ENCODE data around the gene GFI1B. TPM values are rescaled to one million over a fixed set of nuclear protein-coding genes. Genes with fewer than 3 reads are reported as not detected.

Gene GFI1B
- total RNA-seq, 1 donor from 2014 or later = not detected

DNA sequence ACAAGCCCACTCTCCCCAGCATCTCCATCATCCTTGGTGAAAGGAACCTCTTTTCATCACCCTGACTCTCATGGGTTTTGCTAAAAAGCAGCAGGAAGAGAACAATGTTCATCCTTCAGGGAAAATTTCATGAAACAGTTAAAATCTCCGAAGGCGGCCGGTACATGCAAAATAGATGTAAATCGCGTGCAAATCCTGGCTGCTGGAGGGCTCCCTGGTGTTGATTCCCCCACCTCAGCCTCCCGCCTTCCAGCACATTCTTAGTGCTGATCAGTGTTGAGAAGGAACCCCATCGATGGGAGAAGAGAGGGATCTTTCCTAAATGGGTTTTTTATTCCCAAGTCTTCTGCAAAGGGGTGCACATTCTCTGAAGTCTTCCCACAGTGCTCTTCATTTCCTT lies 8.7 kb upstream of the GFI1B start:
- Histone ChIP-seq H3K27me3 (ENCODE audit: insufficient read depth, low read length) (peaks cover 36% of the 10 kb centered on the region), H3K9ac (ENCODE audit: low read length) (no peak overlapping the region), H2AFZ (ENCODE audit: low read depth, low read length) (no peak overlapping the region), H3K9me3 (ENCODE audit: insufficient read depth, low read depth, low read length) (no peaks in the 10 kb centered on the region), H3K4me1 (ENCODE audit: insufficient read depth, low read length) (no peaks in the 10 kb centered on the region), H3K4me3 (ENCODE audit: insufficient read depth, low read depth, low read length) (no peak overlapping the region), H3K4me2 (ENCODE audit: low read length) (no peak overlapping the region), H4K20me1 (ENCODE audit: insufficient read depth, low read length) (no peaks in the 10 kb centered on the region), H3K36me3 (ENCODE audit: insufficient read depth, low read length) (no peaks in the 10 kb centered on the region), H3K27ac (ENCODE audit: low read depth, low read length) (no peak overlapping the region), H3K79me2 (ENCODE audit: insufficient read depth, low read length) (no peaks in the 10 kb centered on the region)
- FAIRE-seq (no peak), DNase-seq (ENCODE audit: low read depth) (no peak)
- Mint-ChIP-seq H3K27me3 (ENCODE audit: low read depth, unreplicated experiment) (peaks cover 40% of the 10 kb centered on the region), H3K36me3 (ENCODE audit: low read depth, unreplicated experiment) (peaks cover 2% of the 10 kb centered on the region), H3K4me3 (ENCODE audit: unreplicated experiment) (no peak overlapping the region), H3K27ac (ENCODE audit: unreplicated experiment) (no peak overlapping the region), H3K4me1 (ENCODE audit: low read depth, unreplicated experiment) (no peaks in the 10 kb centered on the region), H3K9me3 (ENCODE audit: unreplicated experiment) (no peaks in the 10 kb centered on the region)
- TF ChIP-seq, protein P1, sequence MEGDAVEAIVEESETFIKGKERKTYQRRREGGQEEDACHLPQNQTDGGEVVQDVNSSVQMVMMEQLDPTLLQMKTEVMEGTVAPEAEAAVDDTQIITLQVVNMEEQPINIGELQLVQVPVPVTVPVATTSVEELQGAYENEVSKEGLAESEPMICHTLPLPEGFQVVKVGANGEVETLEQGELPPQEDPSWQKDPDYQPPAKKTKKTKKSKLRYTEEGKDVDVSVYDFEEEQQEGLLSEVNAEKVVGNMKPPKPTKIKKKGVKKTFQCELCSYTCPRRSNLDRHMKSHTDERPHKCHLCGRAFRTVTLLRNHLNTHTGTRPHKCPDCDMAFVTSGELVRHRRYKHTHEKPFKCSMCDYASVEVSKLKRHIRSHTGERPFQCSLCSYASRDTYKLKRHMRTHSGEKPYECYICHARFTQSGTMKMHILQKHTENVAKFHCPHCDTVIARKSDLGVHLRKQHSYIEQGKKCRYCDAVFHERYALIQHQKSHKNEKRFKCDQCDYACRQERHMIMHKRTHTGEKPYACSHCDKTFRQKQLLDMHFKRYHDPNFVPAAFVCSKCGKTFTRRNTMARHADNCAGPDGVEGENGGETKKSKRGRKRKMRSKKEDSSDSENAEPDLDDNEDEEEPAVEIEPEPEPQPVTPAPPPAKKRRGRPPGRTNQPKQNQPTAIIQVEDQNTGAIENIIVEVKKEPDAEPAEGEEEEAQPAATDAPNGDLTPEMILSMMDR (IDR thresholded peaks at IDR 0.05; ENCODE audit: insufficient read depth, low read depth, low read length) = no peak

DNA sequence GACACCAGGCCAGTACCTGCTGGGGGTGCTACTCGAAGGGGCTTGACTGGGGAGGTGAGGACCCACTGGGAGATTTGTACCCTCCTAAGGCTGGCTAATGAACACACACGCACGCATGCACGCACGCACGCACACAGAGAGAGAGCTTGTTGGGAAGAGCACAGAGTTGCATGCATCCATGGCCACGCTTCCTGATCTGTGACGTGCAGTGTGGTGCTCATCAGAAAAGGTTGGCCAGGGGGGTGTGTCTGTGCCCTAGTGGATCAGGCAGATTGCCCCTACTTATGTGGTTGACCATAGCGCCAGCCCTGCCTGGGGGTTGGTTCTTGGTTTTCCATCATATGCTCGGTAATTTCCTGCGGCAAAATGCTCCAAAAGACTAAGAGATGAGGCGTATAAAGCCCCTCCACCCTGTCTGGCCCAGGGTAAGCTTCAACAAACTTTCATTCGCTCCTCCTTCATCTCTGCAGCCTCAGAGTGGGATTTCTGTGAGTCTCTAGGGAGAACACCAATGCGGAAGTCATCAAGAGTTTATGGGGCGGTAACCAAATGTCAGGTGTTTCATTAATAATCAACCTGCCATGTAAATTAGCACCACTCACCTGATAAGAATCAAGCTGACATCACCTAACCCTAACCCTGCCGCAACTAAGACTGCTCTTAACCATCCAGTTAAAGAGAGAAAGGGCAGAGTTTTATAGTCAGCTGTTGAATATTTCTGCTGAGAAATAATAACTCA lies 8.0 kb upstream of the GFI1B start:
- Mint-ChIP-seq H3K4me3 (ENCODE audit: unreplicated experiment) (no peak overlapping the region), H3K36me3 (ENCODE audit: low read depth, unreplicated experiment) (peaks cover 2% of the 10 kb centered on the region)
- FAIRE-seq = no peak

DNA sequence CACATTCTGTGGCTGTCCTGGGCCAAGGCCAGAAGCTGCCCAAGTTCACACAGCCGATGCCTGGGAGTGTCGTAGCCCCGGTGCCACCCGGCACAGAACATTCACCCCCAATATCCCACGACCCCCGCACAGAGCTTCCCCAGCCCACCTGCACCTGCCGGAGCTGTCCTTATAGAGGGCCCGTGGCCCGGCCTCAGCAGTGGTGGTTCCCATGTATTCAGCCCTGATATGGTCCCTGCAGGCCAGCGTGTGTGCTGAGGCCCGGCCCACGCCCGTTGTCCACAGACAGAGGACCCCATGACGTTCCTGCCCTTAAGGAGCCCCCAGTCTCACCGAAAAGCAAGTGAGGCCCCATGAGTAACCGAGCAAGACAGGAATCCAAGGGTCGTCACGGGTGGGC lies 5.3 kb upstream of the GFI1B start:
- H3K27me3 ChIP-seq (ENCODE audit: insufficient read depth, low read length) = peaks cover 44% of the 10 kb centered on the region
- no peaks in the 10 kb centered on the region for H3K4me1 ChIP-seq (ENCODE audit: insufficient read depth, low read length)
- H3K4me2 ChIP-seq (ENCODE audit: low read length) = no peak overlapping the region
- no peaks in the 10 kb centered on the region for H3K36me3 ChIP-seq (ENCODE audit: insufficient read depth, low read length)
- FAIRE-seq (no peak), DNase-seq (ENCODE audit: low read depth) (no peak)
- no peak overlapping the region for H2AFZ ChIP-seq (ENCODE audit: low read depth, low read length)
- no peaks in the 10 kb centered on the region for H3K79me2 ChIP-seq (ENCODE audit: insufficient read depth, low read length)
- H3K27ac ChIP-seq (ENCODE audit: low read depth, low read length) = no peak overlapping the region
- no peak overlapping the region for H3K27ac Mint-ChIP-seq (ENCODE audit: unreplicated experiment)
- H3K4me3 Mint-ChIP-seq (ENCODE audit: unreplicated experiment) = no peak overlapping the region
- H3K9ac ChIP-seq (ENCODE audit: low read length) = no peak overlapping the region
- H3K27me3 Mint-ChIP-seq (ENCODE audit: low read depth, unreplicated experiment) = peaks cover 44% of the 10 kb centered on the region
- H3K4me3 ChIP-seq (ENCODE audit: insufficient read depth, low read depth, low read length) = no peak overlapping the region
- H3K4me1 Mint-ChIP-seq (ENCODE audit: low read depth, unreplicated experiment) = no peaks in the 10 kb centered on the region
- peaks cover 2% of the 10 kb centered on the region for H3K36me3 Mint-ChIP-seq (ENCODE audit: low read depth, unreplicated experiment)
- no peaks in the 10 kb centered on the region for H3K9me3 ChIP-seq (ENCODE audit: insufficient read depth, low read depth, low read length)
- TF ChIP-seq EZH2 (IDR thresholded peaks at IDR 0.05; ENCODE audit: insufficient read depth, low read length) = no peak
- TF ChIP-seq, protein P1 (IDR thresholded peaks at IDR 0.05; ENCODE audit: insufficient read depth, low read depth, low read length) = no peak
- no peaks in the 10 kb centered on the region for H4K20me1 ChIP-seq (ENCODE audit: insufficient read depth, low read length)
- H3K9me3 Mint-ChIP-seq (ENCODE audit: unreplicated experiment) = no peaks in the 10 kb centered on the region

More for the DNA sequence above, 8.0 kb upstream of the GFI1B start:
- Mint-ChIP-seq H3K4me1 (ENCODE audit: low read depth, unreplicated experiment) (no peaks in the 10 kb centered on the region), H3K27ac (ENCODE audit: unreplicated experiment) (no peak overlapping the region), H3K27me3 (ENCODE audit: low read depth, unreplicated experiment) (peaks cover 45% of the 10 kb centered on the region), H3K9me3 (ENCODE audit: unreplicated experiment) (no peaks in the 10 kb centered on the region)
- peaks cover 39% of the 10 kb centered on the region for H3K27me3 ChIP-seq (ENCODE audit: insufficient read depth, low read length)
- no peaks in the 10 kb centered on the region for H3K79me2 ChIP-seq (ENCODE audit: insufficient read depth, low read length)
- H3K9me3 ChIP-seq (ENCODE audit: insufficient read depth, low read depth, low read length) = no peaks in the 10 kb centered on the region
- no peaks in the 10 kb centered on the region for H3K4me1 ChIP-seq (ENCODE audit: insufficient read depth, low read length)
- H3K36me3 ChIP-seq (ENCODE audit: insufficient read depth, low read length) = no peaks in the 10 kb centered on the region
- TF ChIP-seq, protein P1 (IDR thresholded peaks at IDR 0.05; ENCODE audit: insufficient read depth, low read depth, low read length) = no peak
- TF ChIP-seq EZH2 (IDR thresholded peaks at IDR 0.05; ENCODE audit: insufficient read depth, low read length) = no peak
- no peaks in the 10 kb centered on the region for H4K20me1 ChIP-seq (ENCODE audit: insufficient read depth, low read length)
- H3K4me3 ChIP-seq (ENCODE audit: insufficient read depth, low read depth, low read length) = no peak overlapping the region
- no peak for DNase-seq (ENCODE audit: low read depth)
- H2AFZ ChIP-seq (ENCODE audit: low read depth, low read length) = no peak overlapping the region
- no peak overlapping the region for H3K4me2 ChIP-seq (ENCODE audit: low read length)
- no peak overlapping the region for H3K9ac ChIP-seq (ENCODE audit: low read length)
- H3K27ac ChIP-seq (ENCODE audit: low read depth, low read length) = no peak overlapping the region
